DOHH2 (cell line): ENCODE data around the gene CLTC.

Experiments used
- H3F3A ChIP-seq: fragments of 200-600 bp; sonication (generic), shearing (Covaris generic); 2 replicates; pipeline ENCODE4 v1.6.0; 2016; ENCODE audit warnings: antibody characterized with exemption, mild to moderate bottlenecking; ENCODE audit not compliant: control insufficient read depth, insufficient read depth
- H3K27ac ChIP-seq: fragments of 200-600 bp; sonication (generic); 2 replicates; pipeline ENCODE4 v1.5.1; 2014; ENCODE audit warnings: low read depth, mild to moderate bottlenecking, low read length, moderate library complexity
- H3K27me3 ChIP-seq: fragments of 200-600 bp; sonication (generic); 2 replicates; pipeline ENCODE4 v1.6.1; 2014; ENCODE audit warnings: mild to moderate bottlenecking, low read length, mixed read lengths; ENCODE audit not compliant: control insufficient read depth
- H3K36me3 ChIP-seq: fragments of 200-600 bp; sonication (generic); 2 replicates; pipeline ENCODE4 v1.6.1; 2014; ENCODE audit warnings: mild to moderate bottlenecking, low read length, moderate library complexity, mixed read lengths; ENCODE audit not compliant: control insufficient read depth
- H3K4me1 ChIP-seq: fragments of 200-600 bp; sonication (generic); 2 replicates; pipeline ENCODE4 v1.6.1; 2014; ENCODE audit warnings: mild to moderate bottlenecking, low read length, mixed read lengths; ENCODE audit not compliant: control insufficient read depth
- H3K4me2 ChIP-seq: fragments of 200-600 bp; sonication (generic); 2 replicates; pipeline ENCODE4 v1.6.0; 2014; ENCODE audit warnings: mild to moderate bottlenecking, low read length, moderate library complexity
- H3K4me3 ChIP-seq: fragments of 200-600 bp; sonication (generic); 2 replicates; pipeline ENCODE4 v1.5.1; 2014; ENCODE audit warnings: mild to moderate bottlenecking, low read length, mixed read lengths
- H3K79me2 ChIP-seq: fragments of 200-600 bp; sonication (generic); 2 replicates; pipeline ENCODE4 v1.6.1; 2014; ENCODE audit warnings: mild to moderate bottlenecking, low read length, mixed read lengths; ENCODE audit not compliant: control insufficient read depth
- H3K9me2 ChIP-seq: fragments of 200-600 bp; sonication (generic); replicated peaks from 2 replicates; pipeline ENCODE4 v1.6.1; 2014; ENCODE audit warnings: mild to moderate bottlenecking, low read length, mixed read lengths; ENCODE audit not compliant: control insufficient read depth
- H3K9me3 ChIP-seq: fragments of 200-600 bp; sonication (generic); 2 replicates; pipeline ENCODE4 v1.6.1; 2014; ENCODE audit warnings: antibody characterized with exemption, low read length, mixed read lengths; ENCODE audit not compliant: control insufficient read depth, insufficient read depth
- H4K20me1 ChIP-seq: fragments of 200-600 bp; sonication (generic); 2 replicates; pipeline ENCODE4 v1.6.0; 2014; ENCODE audit warnings: low read depth, mild to moderate bottlenecking, antibody characterized with exemption, low read length, moderate library complexity; ENCODE audit not compliant: control insufficient read depth, insufficient read depth
- CTCF ChIP-seq: fragments of 200-600 bp; sonication (generic); IDR thresholded peaks from one replicate; pipeline ENCODE4 v1.5.1; 2014; ENCODE audit warnings: antibody characterized with exemption, mild to moderate bottlenecking, low read depth, low read length; ENCODE audit not compliant: poor library complexity, severe bottlenecking
- EZH2phosphoT487 ChIP-seq: fragments of 200-600 bp; sonication (generic); IDR thresholded peaks from 2 replicates; pipeline ENCODE4 v1.6.1; 2017; ENCODE audit warnings: borderline replicate concordance, mild to moderate bottlenecking, antibody characterized with exemption, low read length, moderate library complexity, mixed read lengths

Gene CLTC

DNA sequence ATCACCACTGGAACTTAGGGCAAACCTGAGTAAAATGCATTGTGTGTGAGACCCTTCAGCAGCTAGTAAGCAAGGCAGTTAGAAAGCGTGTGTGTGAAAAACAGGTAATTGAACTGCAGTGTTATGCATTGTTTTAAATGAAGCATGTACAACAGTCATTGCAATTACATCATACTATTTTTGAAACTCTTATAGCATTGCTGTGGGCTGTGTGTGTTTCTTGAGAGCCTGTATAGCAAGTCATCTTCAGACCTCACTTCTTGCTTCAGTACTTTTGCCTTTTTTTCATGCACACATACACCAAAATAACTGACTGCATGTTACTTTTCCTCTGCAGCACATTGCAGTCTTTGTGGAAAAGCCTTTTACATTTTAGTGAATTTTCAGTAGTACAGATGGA lies 68.3 kb downstream of the CLTC start:
- peaks cover 64% of the 10 kb centered on the region for H3K79me2 ChIP-seq
- no peaks in the 10 kb centered on the region for H3K9me2 ChIP-seq
- peaks cover 16% of the 10 kb centered on the region for H4K20me1 ChIP-seq
- H3K27me3 ChIP-seq = no peaks in the 10 kb centered on the region
- no peaks in the 10 kb centered on the region for H3K9me3 ChIP-seq
- TF ChIP-seq CTCF (no peak), EZH2phosphoT487 (no peak)
- no peak overlapping the region for H3K27ac ChIP-seq
- no peak overlapping the region for H3K4me3 ChIP-seq
- peaks cover 34% of the 10 kb centered on the region for H3F3A ChIP-seq
- H3K36me3 ChIP-seq = peaks cover 89% of the 10 kb centered on the region
- H3K4me1 ChIP-seq = peaks cover 12% of the 10 kb centered on the region
- H3K4me2 ChIP-seq = no peak overlapping the region

DNA sequence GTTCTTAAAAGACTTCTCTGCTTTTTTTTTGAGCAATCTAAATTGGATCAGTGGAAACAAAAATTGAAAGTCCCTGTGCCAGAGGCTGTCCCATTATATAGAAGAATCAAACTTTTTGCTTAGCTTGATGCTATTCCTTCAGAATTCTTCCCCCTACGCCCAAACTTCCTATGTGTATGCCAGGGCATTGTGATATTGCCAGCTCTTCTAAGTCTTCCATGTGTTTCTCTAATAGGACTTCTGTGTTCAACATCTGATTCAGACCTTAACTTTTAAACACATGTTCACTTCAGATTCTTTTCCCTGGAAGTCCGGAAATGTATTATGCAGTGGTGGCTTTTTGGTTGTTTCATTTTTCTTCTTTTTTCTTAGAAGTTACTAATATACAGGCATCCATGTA lies 68.8 kb downstream of the CLTC start:
- Histone ChIP-seq H3F3A (peaks cover 38% of the 10 kb centered on the region), H4K20me1 (peaks cover 16% of the 10 kb centered on the region), H3K4me2 (no peak overlapping the region), H3K79me2 (peaks cover 65% of the 10 kb centered on the region), H3K36me3 (peaks cover 88% of the 10 kb centered on the region), H3K9me2 (no peaks in the 10 kb centered on the region), H3K27me3 (no peaks in the 10 kb centered on the region), H3K9me3 (no peaks in the 10 kb centered on the region), H3K27ac (no peak overlapping the region), H3K4me1 (peaks cover 12% of the 10 kb centered on the region), H3K4me3 (no peak overlapping the region)
- TF ChIP-seq EZH2phosphoT487 (no peak), CTCF (no peak)

GRCh38 chr17:59693582-59693981 lies 73.9 kb downstream of the CLTC start:
- Histone ChIP-seq H3K9me3 (no peaks in the 10 kb centered on the region), H3K27me3 (no peaks in the 10 kb centered on the region), H3K79me2 (peaks cover 80% of the 10 kb centered on the region), H3K4me1 (0 out of 2 replicates have a peak, but pooled peaks cover 3% of the 10 kb centered on the region), H3K4me3 (no peak overlapping the region), H3F3A (peaks cover 36% of the 10 kb centered on the region), H3K36me3 (peaks cover 89% of the 10 kb centered on the region), H3K9me2 (no peaks in the 10 kb centered on the region), H3K4me2 (no peak overlapping the region), H4K20me1 (peaks cover 23% of the 10 kb centered on the region), H3K27ac (no peak overlapping the region)
- TF ChIP-seq EZH2phosphoT487 (no peak), CTCF (no peak)

- Histone ChIP-seq H3K9me2 (no peaks in the 10 kb centered on the region), H3K4me3 (no peak overlapping the region), H3K27ac (no peak overlapping the region), H3K4me1 (0 out of 2 replicates have a peak, but pooled peaks cover 3% of the 10 kb centered on the region), H3F3A (peaks cover 35% of the 10 kb centered on the region), H3K9me3 (no peaks in the 10 kb centered on the region), H3K27me3 (no peaks in the 10 kb centered on the region), H3K4me2 (no peak overlapping the region), H3K79me2 (peaks cover 80% of the 10 kb centered on the region), H4K20me1 (peaks cover 28% of the 10 kb centered on the region), H3K36me3 (peaks cover 89% of the 10 kb centered on the region)
- TF ChIP-seq EZH2phosphoT487 = no peak
- no peak for TF ChIP-seq CTCF
These were observed 74.6 kb downstream of the CLTC start for GRCh38 chr17:59694344-59694743.
